ENCODE results near the gene SV2A. TPM values are rescaled to one million over a fixed set of nuclear protein-coding genes. Genes with fewer than 3 reads are reported as not detected.
"Not testable (repeated sequence)": the region's sequence is repeated elsewhere in the genome, so short reads cannot be mapped to it uniquely, and the experiment has no call there.

SV2A gene
- total and polyA plus RNA-seq, 8 donors = 0.46 to 4.6 (median 1.4) TPM; not detected in 1

- H3K4me3 ChIP-seq = peak overlapping the region; percentile 48 to 74 (median 58)
- peak overlapping the region; percentile 94 to 100 (median 100) for H3K27ac ChIP-seq
- no peaks in the 10 kb centered on the region for H3K36me3 ChIP-seq
- peaks cover 18 to 30% (median 25%) of the 10 kb centered on the region in 4 donors for H3K4me1 ChIP-seq
- WGBS, 5 donors = 3 to 4% (median 4%) methylated on average over 28 of the region's 28 CpGs
- DNase-seq = peak; percentile 77 to 96
- no peaks in the 10 kb centered on the region for H3K9me3 ChIP-seq
- no peaks in the 10 kb centered on the region for H3K27me3 ChIP-seq
- intact Hi-C loops (cut with DNase I; ENCODE audit: low total_unique reads) = no loop called here
- TF ChIP-seq, protein P1, sequence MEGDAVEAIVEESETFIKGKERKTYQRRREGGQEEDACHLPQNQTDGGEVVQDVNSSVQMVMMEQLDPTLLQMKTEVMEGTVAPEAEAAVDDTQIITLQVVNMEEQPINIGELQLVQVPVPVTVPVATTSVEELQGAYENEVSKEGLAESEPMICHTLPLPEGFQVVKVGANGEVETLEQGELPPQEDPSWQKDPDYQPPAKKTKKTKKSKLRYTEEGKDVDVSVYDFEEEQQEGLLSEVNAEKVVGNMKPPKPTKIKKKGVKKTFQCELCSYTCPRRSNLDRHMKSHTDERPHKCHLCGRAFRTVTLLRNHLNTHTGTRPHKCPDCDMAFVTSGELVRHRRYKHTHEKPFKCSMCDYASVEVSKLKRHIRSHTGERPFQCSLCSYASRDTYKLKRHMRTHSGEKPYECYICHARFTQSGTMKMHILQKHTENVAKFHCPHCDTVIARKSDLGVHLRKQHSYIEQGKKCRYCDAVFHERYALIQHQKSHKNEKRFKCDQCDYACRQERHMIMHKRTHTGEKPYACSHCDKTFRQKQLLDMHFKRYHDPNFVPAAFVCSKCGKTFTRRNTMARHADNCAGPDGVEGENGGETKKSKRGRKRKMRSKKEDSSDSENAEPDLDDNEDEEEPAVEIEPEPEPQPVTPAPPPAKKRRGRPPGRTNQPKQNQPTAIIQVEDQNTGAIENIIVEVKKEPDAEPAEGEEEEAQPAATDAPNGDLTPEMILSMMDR (IDR thresholded peaks at IDR 0.05) = peak in 5 of 7 experiments; percentile 24 to 69 (median 62)
- peak in 2 of 4 donors; percentile 31 to 78 for TF ChIP-seq POLR2A (IDR thresholded peaks at IDR 0.05)
- no peak for TF ChIP-seq EP300 (IDR thresholded peaks at IDR 0.05)
Measured at GRCh38 chr1:149888247-149888998, 29.2 kb downstream of the SV2A start.

- TF ChIP-seq EP300 (IDR thresholded peaks at IDR 0.05) (no peak), POLR2AphosphoS5 (IDR thresholded peaks at IDR 0.05) (peak; percentile 84 to 98 (median 98)), POLR2A (IDR thresholded peaks at IDR 0.05) (peak in 1 of 4 donors; percentile 92)
- TF ChIP-seq, protein P1 (IDR thresholded peaks at IDR 0.05) = no peak
- intact Hi-C loops (cut with DNase I; ENCODE audit: low total_unique reads) = no loop called here
- 0 to 1% (median 0%) methylated on average over 35 to 46 of the region's 46 CpGs for WGBS, 5 donors
- no peaks in the 10 kb centered on the region for H3K36me3 ChIP-seq
- peak overlapping the region; percentile 48 to 74 (median 58) for H3K4me3 ChIP-seq
- H3K9me3 ChIP-seq = no peaks in the 10 kb centered on the region
- peaks cover 18 to 34% (median 25%) of the 10 kb centered on the region in 4 donors for H3K4me1 ChIP-seq
- no peaks in the 10 kb centered on the region for H3K27me3 ChIP-seq
- peak; percentile 82 to 98 for DNase-seq
- peak overlapping the region; percentile 94 to 100 (median 100) for H3K27ac ChIP-seq
Measured at GRCh38 chr1:149887456-149888246, 30.0 kb downstream of the SV2A start.

DNA sequence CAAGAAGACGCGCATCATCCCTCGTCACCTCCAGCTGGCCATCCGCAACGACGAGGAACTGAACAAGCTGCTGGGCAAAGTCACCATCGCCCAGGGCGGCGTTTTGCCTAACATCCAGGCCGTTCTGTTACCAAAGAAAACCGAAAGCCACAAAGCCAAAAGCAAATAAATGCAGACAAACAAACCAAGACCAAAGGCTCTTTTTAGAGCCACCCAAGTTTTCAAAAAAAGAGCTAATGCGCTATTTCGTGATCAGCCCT is 30.5 kb downstream of the SV2A start:
- H3K36me3 ChIP-seq; DNase-seq; H3K27me3 ChIP-seq; intact Hi-C loops (cut with DNase I; ENCODE audit: low total_unique reads); H3K9me3 ChIP-seq: not testable (repeated sequence)
- Histone ChIP-seq H3K4me3 (peak overlapping the region; percentile 48 to 74 (median 58)), H3K27ac (peak overlapping the region; percentile 94 to 100 (median 100)), H3K4me1 (peaks cover 18 to 34% (median 25%) of the 10 kb centered on the region in 4 donors)
- 0 to 1% (median 0%) methylated on average over 10 to 13 of the region's 13 CpGs for WGBS, 5 donors

GRCh38 chr1:149886396-149887195 is 31.0 kb downstream of the SV2A start:
- 0 to 1% (median 1%) methylated on average over 44 to 62 of the region's 62 CpGs for WGBS, 5 donors
- intact Hi-C loops (cut with DNase I; ENCODE audit: low total_unique reads) = no loop called here
- Histone ChIP-seq H3K4me3 (peak overlapping the region; percentile 48 to 74 (median 58)), H3K36me3 (no peaks in the 10 kb centered on the region), H3K27ac (peak overlapping the region; percentile 94 to 100 (median 100)), H3K4me1 (peaks cover 18 to 34% (median 25%) of the 10 kb centered on the region in 4 donors), H3K9me3 (no peaks in the 10 kb centered on the region), H3K27me3 (no peaks in the 10 kb centered on the region)
- peak; percentile 87 to 99 for DNase-seq
- TF ChIP-seq, protein P1 (IDR thresholded peaks at IDR 0.05) = no peak
- TF ChIP-seq POLR2A (IDR thresholded peaks at IDR 0.05) (peak in 2 of 4 donors; percentile 99 to 100), POLR2AphosphoS5 (IDR thresholded peaks at IDR 0.05) (peak; percentile 100), EP300 (IDR thresholded peaks at IDR 0.05) (peak; percentile 52)

DNA sequence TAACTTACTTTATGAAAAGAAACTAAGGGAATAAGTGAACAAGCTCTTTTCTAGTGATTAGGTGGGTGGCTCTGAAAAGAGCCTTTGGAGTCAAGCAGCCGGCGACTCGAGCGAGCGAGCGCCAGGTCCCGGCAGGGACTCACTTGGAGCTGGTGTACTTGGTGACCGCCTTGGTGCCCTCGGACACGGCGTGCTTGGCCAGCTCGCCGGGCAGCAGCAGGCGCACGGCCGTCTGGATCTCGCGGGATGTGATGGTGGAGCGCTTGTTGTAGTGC is 31.6 kb downstream of the SV2A start:
- H3K9me3 ChIP-seq; H3K27me3 ChIP-seq; DNase-seq; H3K36me3 ChIP-seq; intact Hi-C loops (cut with DNase I; ENCODE audit: low total_unique reads): not testable (repeated sequence)
- H3K4me1 ChIP-seq = peaks cover 18 to 34% (median 25%) of the 10 kb centered on the region in 4 donors
- 0 to 1% (median 0%) methylated on average over 10 to 19 of the region's 19 CpGs for WGBS, 5 donors
- peak overlapping the region; percentile 48 to 74 (median 58) for H3K4me3 ChIP-seq
- peak overlapping the region; percentile 93 to 100 (median 100) for H3K27ac ChIP-seq
